ENCODE results near the gene RGS7BP.

Gene RGS7BP

GRCh38 chr5:64587370-64587769 lies 81.6 kb downstream of the RGS7BP start:
- Histone ChIP-seq H3K36me3 (ENCODE audit: control insufficient read depth, insufficient read depth, low read length) (no peaks in the 10 kb centered on the region), H3K4me1 (ENCODE audit: control insufficient read depth, insufficient read depth, low read length, poor library complexity, severe bottlenecking) (no peaks in the 10 kb centered on the region), H3K9me3 (ENCODE audit: control insufficient read depth, low read length) (no peaks in the 10 kb centered on the region), H3K4me3 (ENCODE audit: insufficient read depth, low read depth, low read length, poor library complexity, severe bottlenecking) (no peak overlapping the region), H3K27me3 (replicated peaks; ENCODE audit: control insufficient read depth, insufficient read depth, low read length, poor library complexity, severe bottlenecking) (no peaks in the 10 kb centered on the region), H3K27ac (ENCODE audit: insufficient read depth, low read length, poor library complexity, severe bottlenecking) (no peak overlapping the region)
- DNase-seq: no peak

- no peak overlapping the region for H3K27ac ChIP-seq (ENCODE audit: insufficient read depth, low read length, poor library complexity, severe bottlenecking)
- H3K4me1 ChIP-seq (ENCODE audit: control insufficient read depth, insufficient read depth, low read length, poor library complexity, severe bottlenecking): no peaks in the 10 kb centered on the region
- no peaks in the 10 kb centered on the region for H3K9me3 ChIP-seq (ENCODE audit: control insufficient read depth, low read length)
- no peak for DNase-seq
- no peaks in the 10 kb centered on the region for H3K36me3 ChIP-seq (ENCODE audit: control insufficient read depth, insufficient read depth, low read length)
- no peaks in the 10 kb centered on the region for H3K27me3 ChIP-seq (replicated peaks; ENCODE audit: control insufficient read depth, insufficient read depth, low read length, poor library complexity, severe bottlenecking)
- H3K4me3 ChIP-seq (ENCODE audit: insufficient read depth, low read depth, low read length, poor library complexity, severe bottlenecking): no peak overlapping the region
These were observed 87.0 kb downstream of the RGS7BP start for GRCh38 chr5:64592730-64593341.

GRCh38 chr5:64594025-64594424 lies 88.2 kb downstream of the RGS7BP start:
- Histone ChIP-seq H3K36me3 (ENCODE audit: control insufficient read depth, insufficient read depth, low read length) (no peaks in the 10 kb centered on the region), H3K27ac (ENCODE audit: insufficient read depth, low read length, poor library complexity, severe bottlenecking) (no peak overlapping the region), H3K9me3 (ENCODE audit: control insufficient read depth, low read length) (no peaks in the 10 kb centered on the region), H3K27me3 (replicated peaks; ENCODE audit: control insufficient read depth, insufficient read depth, low read length, poor library complexity, severe bottlenecking) (no peaks in the 10 kb centered on the region), H3K4me3 (ENCODE audit: insufficient read depth, low read depth, low read length, poor library complexity, severe bottlenecking) (no peak overlapping the region), H3K4me1 (ENCODE audit: control insufficient read depth, insufficient read depth, low read length, poor library complexity, severe bottlenecking) (no peaks in the 10 kb centered on the region)
- DNase-seq: no peak

GRCh38 chr5:64594601-64595000 lies 88.8 kb downstream of the RGS7BP start:
- DNase-seq: no peak
- H3K4me3 ChIP-seq (ENCODE audit: insufficient read depth, low read depth, low read length, poor library complexity, severe bottlenecking): no peak overlapping the region
- H3K36me3 ChIP-seq (ENCODE audit: control insufficient read depth, insufficient read depth, low read length): no peaks in the 10 kb centered on the region
- H3K27me3 ChIP-seq (replicated peaks; ENCODE audit: control insufficient read depth, insufficient read depth, low read length, poor library complexity, severe bottlenecking): no peaks in the 10 kb centered on the region
- no peaks in the 10 kb centered on the region for H3K4me1 ChIP-seq (ENCODE audit: control insufficient read depth, insufficient read depth, low read length, poor library complexity, severe bottlenecking)
- H3K27ac ChIP-seq (ENCODE audit: insufficient read depth, low read length, poor library complexity, severe bottlenecking): no peak overlapping the region
- no peaks in the 10 kb centered on the region for H3K9me3 ChIP-seq (ENCODE audit: control insufficient read depth, low read length)

- no peaks in the 10 kb centered on the region for H3K27me3 ChIP-seq (replicated peaks; ENCODE audit: control insufficient read depth, insufficient read depth, low read length, poor library complexity, severe bottlenecking)
- H3K4me1 ChIP-seq (ENCODE audit: control insufficient read depth, insufficient read depth, low read length, poor library complexity, severe bottlenecking): no peaks in the 10 kb centered on the region
- H3K9me3 ChIP-seq (ENCODE audit: control insufficient read depth, low read length): no peaks in the 10 kb centered on the region
- H3K27ac ChIP-seq (ENCODE audit: insufficient read depth, low read length, poor library complexity, severe bottlenecking): no peak overlapping the region
- H3K36me3 ChIP-seq (ENCODE audit: control insufficient read depth, insufficient read depth, low read length): no peaks in the 10 kb centered on the region
- no peak overlapping the region for H3K4me3 ChIP-seq (ENCODE audit: insufficient read depth, low read depth, low read length, poor library complexity, severe bottlenecking)
- DNase-seq: no peak
These were observed 89.4 kb downstream of the RGS7BP start for GRCh38 chr5:64595031-64595855.

- Histone ChIP-seq H3K4me1 (ENCODE audit: control insufficient read depth, insufficient read depth, low read length, poor library complexity, severe bottlenecking) (no peaks in the 10 kb centered on the region), H3K27me3 (replicated peaks; ENCODE audit: control insufficient read depth, insufficient read depth, low read length, poor library complexity, severe bottlenecking) (no peaks in the 10 kb centered on the region), H3K27ac (ENCODE audit: insufficient read depth, low read length, poor library complexity, severe bottlenecking) (no peak overlapping the region), H3K9me3 (ENCODE audit: control insufficient read depth, low read length) (no peaks in the 10 kb centered on the region), H3K36me3 (ENCODE audit: control insufficient read depth, insufficient read depth, low read length) (no peaks in the 10 kb centered on the region), H3K4me3 (ENCODE audit: insufficient read depth, low read depth, low read length, poor library complexity, severe bottlenecking) (no peak overlapping the region)
- DNase-seq: no peak
These were observed 93.4 kb downstream of the RGS7BP start for GRCh38 chr5:64599226-64599625.

- no peak for DNase-seq
These were observed 97.9 kb downstream of the RGS7BP start for GRCh38 chr5:64603676-64604075.

GRCh38 chr5:64606926-64607325 lies 101.1 kb downstream of the RGS7BP start:
- Histone ChIP-seq H3K9me3 (ENCODE audit: control insufficient read depth, low read length) (no peaks in the 10 kb centered on the region), H3K27ac (ENCODE audit: insufficient read depth, low read length, poor library complexity, severe bottlenecking) (no peak overlapping the region), H3K4me1 (ENCODE audit: control insufficient read depth, insufficient read depth, low read length, poor library complexity, severe bottlenecking) (no peaks in the 10 kb centered on the region), H3K4me3 (ENCODE audit: insufficient read depth, low read depth, low read length, poor library complexity, severe bottlenecking) (no peak overlapping the region), H3K27me3 (replicated peaks; ENCODE audit: control insufficient read depth, insufficient read depth, low read length, poor library complexity, severe bottlenecking) (no peaks in the 10 kb centered on the region), H3K36me3 (ENCODE audit: control insufficient read depth, insufficient read depth, low read length) (no peaks in the 10 kb centered on the region)
- DNase-seq: no peak

More at GRCh38 chr5:64603676-64604075, 97.9 kb downstream of the RGS7BP start:
- Histone ChIP-seq H3K36me3 (ENCODE audit: control insufficient read depth, insufficient read depth, low read length) (no peaks in the 10 kb centered on the region), H3K4me1 (ENCODE audit: control insufficient read depth, insufficient read depth, low read length, poor library complexity, severe bottlenecking) (no peaks in the 10 kb centered on the region), H3K9me3 (ENCODE audit: control insufficient read depth, low read length) (no peaks in the 10 kb centered on the region), H3K27ac (ENCODE audit: insufficient read depth, low read length, poor library complexity, severe bottlenecking) (no peak overlapping the region), H3K27me3 (replicated peaks; ENCODE audit: control insufficient read depth, insufficient read depth, low read length, poor library complexity, severe bottlenecking) (no peaks in the 10 kb centered on the region), H3K4me3 (ENCODE audit: insufficient read depth, low read depth, low read length, poor library complexity, severe bottlenecking) (no peak overlapping the region)

- Histone ChIP-seq H3K27me3 (replicated peaks; ENCODE audit: control insufficient read depth, insufficient read depth, low read length, poor library complexity, severe bottlenecking) (no peaks in the 10 kb centered on the region), H3K27ac (ENCODE audit: insufficient read depth, low read length, poor library complexity, severe bottlenecking) (no peak overlapping the region), H3K4me3 (ENCODE audit: insufficient read depth, low read depth, low read length, poor library complexity, severe bottlenecking) (no peak overlapping the region), H3K4me1 (ENCODE audit: control insufficient read depth, insufficient read depth, low read length, poor library complexity, severe bottlenecking) (no peaks in the 10 kb centered on the region), H3K36me3 (ENCODE audit: control insufficient read depth, insufficient read depth, low read length) (no peaks in the 10 kb centered on the region), H3K9me3 (ENCODE audit: control insufficient read depth, low read length) (no peaks in the 10 kb centered on the region)
- DNase-seq: no peak
These were observed 106.6 kb downstream of the RGS7BP start for GRCh38 chr5:64612344-64612961.

- Histone ChIP-seq H3K27me3 (replicated peaks; ENCODE audit: control insufficient read depth, insufficient read depth, low read length, poor library complexity, severe bottlenecking) (no peaks in the 10 kb centered on the region), H3K9me3 (ENCODE audit: control insufficient read depth, low read length) (no peaks in the 10 kb centered on the region), H3K4me1 (ENCODE audit: control insufficient read depth, insufficient read depth, low read length, poor library complexity, severe bottlenecking) (no peaks in the 10 kb centered on the region), H3K27ac (ENCODE audit: insufficient read depth, low read length, poor library complexity, severe bottlenecking) (no peak overlapping the region), H3K36me3 (ENCODE audit: control insufficient read depth, insufficient read depth, low read length) (no peaks in the 10 kb centered on the region), H3K4me3 (ENCODE audit: insufficient read depth, low read depth, low read length, poor library complexity, severe bottlenecking) (no peak overlapping the region)
- DNase-seq: no peak
These were observed 110.1 kb downstream of the RGS7BP start for GRCh38 chr5:64615895-64616294.

Data from effector memory CD4-positive, alpha-beta T cell (primary cell).